Measurements from ENCODE around the gene FMR1. TPM values are rescaled to one million over a fixed set of nuclear protein-coding genes. Genes with fewer than 3 reads are reported as not detected.

FMR1 gene
- total and polyA plus RNA-seq, 2 experiments from 2014 or later = 35.1 to 53.6 TPM

- TF ChIP-seq EZH2phosphoT487 (IDR thresholded peaks at IDR 0.05; ENCODE audit: low read depth, severe bottlenecking, unreplicated experiment) = no peak
- no peak for TF ChIP-seq EZH2 (IDR thresholded peaks at IDR 0.05; ENCODE audit: borderline replicate concordance)
- no peak for TF ChIP-seq CTCF (IDR thresholded peaks at IDR 0.05; ENCODE audit: poor library complexity)
- Histone ChIP-seq H3K9me2 (replicated peaks; ENCODE audit: insufficient read depth) (no peaks in the 10 kb centered on the region), H3K27me3 (no peaks in the 10 kb centered on the region), H3K9me3 (ENCODE audit: low read depth) (no peaks in the 10 kb centered on the region), H3K4me2 (no peak overlapping the region), H2AFZ (no peak overlapping the region), H3K4me3 (no peak overlapping the region), H3K36me3 (replicated peaks; ENCODE audit: insufficient read depth, low read depth) (no peaks in the 10 kb centered on the region), H3K79me2 (no peaks in the 10 kb centered on the region), H4K20me1 (ENCODE audit: insufficient read depth, poor library complexity, severe bottlenecking) (no peaks in the 10 kb centered on the region), H3K4me1 (ENCODE audit: insufficient read depth) (peaks cover 4% of the 10 kb centered on the region), H3K27ac (no peak overlapping the region)
- 36% methylated on average over 1 of the region's 1 CpG for WGBS (ENCODE audit: low lambda C conversion rate, missing lambda C conversion rate)
- no peak for DNase-seq (ENCODE audit: low spot score)
These were observed 12.8 kb upstream of the FMR1 start for GRCh38 chrX:147898951-147899350.

GRCh38 chrX:147899379-147900114 lies 12.2 kb upstream of the FMR1 start:
- TF ChIP-seq EZH2phosphoT487 (IDR thresholded peaks at IDR 0.05; ENCODE audit: low read depth, severe bottlenecking, unreplicated experiment) (no peak), EZH2 (IDR thresholded peaks at IDR 0.05; ENCODE audit: borderline replicate concordance) (no peak), CTCF (IDR thresholded peaks at IDR 0.05; ENCODE audit: poor library complexity) (no peak)
- no peak overlapping the region for H3K4me2 ChIP-seq
- no peaks in the 10 kb centered on the region for H3K79me2 ChIP-seq
- H3K27ac ChIP-seq = peak overlapping the region; percentile 40
- no peak overlapping the region for H2AFZ ChIP-seq
- no peaks in the 10 kb centered on the region for H3K36me3 ChIP-seq (replicated peaks; ENCODE audit: insufficient read depth, low read depth)
- H3K4me1 ChIP-seq (ENCODE audit: insufficient read depth) = no peaks in the 10 kb centered on the region
- no peak for DNase-seq (ENCODE audit: low spot score)
- no peaks in the 10 kb centered on the region for H3K9me2 ChIP-seq (replicated peaks; ENCODE audit: insufficient read depth)
- H3K27me3 ChIP-seq = no peaks in the 10 kb centered on the region
- no peaks in the 10 kb centered on the region for H4K20me1 ChIP-seq (ENCODE audit: insufficient read depth, poor library complexity, severe bottlenecking)
- H3K9me3 ChIP-seq (ENCODE audit: low read depth) = no peaks in the 10 kb centered on the region
- no peak overlapping the region for H3K4me3 ChIP-seq
- WGBS (ENCODE audit: low lambda C conversion rate, missing lambda C conversion rate) = 72% methylated on average over 2 of the region's 2 CpGs

- no peak for TF ChIP-seq EZH2 (IDR thresholded peaks at IDR 0.05; ENCODE audit: borderline replicate concordance)
- TF ChIP-seq EZH2phosphoT487 (IDR thresholded peaks at IDR 0.05; ENCODE audit: low read depth, severe bottlenecking, unreplicated experiment) = no peak
- TF ChIP-seq CTCF (IDR thresholded peaks at IDR 0.05; ENCODE audit: poor library complexity) = no peak
- Histone ChIP-seq H3K4me2 (no peak overlapping the region), H3K9me3 (ENCODE audit: low read depth) (no peaks in the 10 kb centered on the region), H3K36me3 (replicated peaks; ENCODE audit: insufficient read depth, low read depth) (no peaks in the 10 kb centered on the region), H3K79me2 (no peaks in the 10 kb centered on the region), H3K9me2 (replicated peaks; ENCODE audit: insufficient read depth) (no peaks in the 10 kb centered on the region), H4K20me1 (ENCODE audit: insufficient read depth, poor library complexity, severe bottlenecking) (no peaks in the 10 kb centered on the region), H3K4me3 (no peak overlapping the region), H3K4me1 (ENCODE audit: insufficient read depth) (no peaks in the 10 kb centered on the region), H3K27ac (peak overlapping the region; percentile 40), H3K27me3 (no peaks in the 10 kb centered on the region), H2AFZ (no peak overlapping the region)
- 75% methylated on average over 1 of the region's 1 CpG for WGBS (ENCODE audit: low lambda C conversion rate, missing lambda C conversion rate)
- DNase-seq (ENCODE audit: low spot score) = no peak
These were observed 11.4 kb upstream of the FMR1 start for GRCh38 chrX:147900349-147900748.
